ENCODE data around the gene COX6B1.

COX6B1 gene

GRCh38 chr19:35636651-35637050 lies 11.5 kb upstream of the COX6B1 start:
- DNase-seq (ENCODE audit: low read depth) = no peak
- TF ChIP-seq CTCF (conservative IDR thresholded peaks at IDR 0.05; ENCODE audit: low read depth, low read length) = no peak
- no peak overlapping the region for H3K4me3 ChIP-seq (ENCODE audit: low read length)

- no peak for TF ChIP-seq CTCF (conservative IDR thresholded peaks at IDR 0.05; ENCODE audit: low read depth, low read length)
- DNase-seq (ENCODE audit: low read depth) = no peak
- H3K4me3 ChIP-seq (ENCODE audit: low read length) = no peak overlapping the region
Observed at GRCh38 chr19:35637165-35637564, 11.0 kb upstream of the COX6B1 start.

- no peak overlapping the region for H3K4me3 ChIP-seq (ENCODE audit: low read length)
- TF ChIP-seq CTCF (conservative IDR thresholded peaks at IDR 0.05; ENCODE audit: low read depth, low read length) = no peak
- no peak for DNase-seq (ENCODE audit: low read depth)
Observed at GRCh38 chr19:35639321-35639639, 8.8 kb upstream of the COX6B1 start.

GRCh38 chr19:35639863-35640262 lies 8.3 kb upstream of the COX6B1 start:
- no peak for TF ChIP-seq CTCF (conservative IDR thresholded peaks at IDR 0.05; ENCODE audit: low read depth, low read length)
- DNase-seq (ENCODE audit: low read depth) = no peak
- H3K4me3 ChIP-seq (ENCODE audit: low read length) = no peak overlapping the region

- DNase-seq (ENCODE audit: low read depth) = no peak
- H3K4me3 ChIP-seq (ENCODE audit: low read length) = no peak within 1 kb of the TSS
- TF ChIP-seq CTCF (conservative IDR thresholded peaks at IDR 0.05; ENCODE audit: low read depth, low read length) = no peak
Observed at GRCh38 chr19:35641515-35642151, 6.5 kb upstream of the COX6B1 start, which contains the start of gene ETV2. Gene ETV2, plus strand, starts transcription at chr19:35641745. Its CDS starts 716 bp downstream, at chr19:35642461.

GRCh38 chr19:35642312-35642711 lies 5.8 kb upstream of the COX6B1 start:
- DNase-seq (ENCODE audit: low read depth) = no peak
- no peak for TF ChIP-seq CTCF (conservative IDR thresholded peaks at IDR 0.05; ENCODE audit: low read depth, low read length)
- H3K4me3 ChIP-seq (ENCODE audit: low read length) = no peak overlapping the region

- DNase-seq (ENCODE audit: low read depth) = no peak
- TF ChIP-seq CTCF (conservative IDR thresholded peaks at IDR 0.05; ENCODE audit: low read depth, low read length) = no peak
- peak overlapping the region; percentile 55 for H3K4me3 ChIP-seq (ENCODE audit: low read length)
Observed at GRCh38 chr19:35642798-35643254, 5.3 kb upstream of the COX6B1 start.

All from retinal pigment epithelial cell (primary cell).